NCI-H526 treated with DMSO at 0.1 percent for 48 hours (cell line): ENCODE results near the gene OSBPL2.

ENCODE experiments used
- DNase-seq: peaks from one replicate; lab custom pipeline; 2025; lab: John Stamatoyannopoulos, UW

OSBPL2 gene

DNA sequence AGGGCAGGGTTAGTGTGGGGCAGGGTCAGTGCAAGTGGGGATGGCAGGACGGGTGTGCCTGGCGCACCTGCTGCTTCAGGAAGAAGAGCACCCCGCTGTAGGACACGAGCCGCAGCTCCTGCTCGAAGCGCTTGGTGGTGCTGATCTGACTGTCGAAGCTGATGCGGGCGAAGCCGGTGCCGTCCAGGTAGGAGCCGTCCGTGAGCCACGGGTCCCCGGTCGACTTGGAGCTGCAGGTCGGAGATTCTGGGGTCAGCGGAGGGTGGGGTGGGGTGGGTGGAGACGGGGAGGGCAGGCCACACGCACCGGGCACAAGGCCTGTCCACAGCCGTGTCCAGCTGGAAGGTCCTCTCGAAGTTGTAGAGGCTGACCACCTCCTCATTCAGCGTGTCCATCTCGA lies 74.7 kb downstream of the OSBPL2 start:
- DNase-seq: no peak

DNA sequence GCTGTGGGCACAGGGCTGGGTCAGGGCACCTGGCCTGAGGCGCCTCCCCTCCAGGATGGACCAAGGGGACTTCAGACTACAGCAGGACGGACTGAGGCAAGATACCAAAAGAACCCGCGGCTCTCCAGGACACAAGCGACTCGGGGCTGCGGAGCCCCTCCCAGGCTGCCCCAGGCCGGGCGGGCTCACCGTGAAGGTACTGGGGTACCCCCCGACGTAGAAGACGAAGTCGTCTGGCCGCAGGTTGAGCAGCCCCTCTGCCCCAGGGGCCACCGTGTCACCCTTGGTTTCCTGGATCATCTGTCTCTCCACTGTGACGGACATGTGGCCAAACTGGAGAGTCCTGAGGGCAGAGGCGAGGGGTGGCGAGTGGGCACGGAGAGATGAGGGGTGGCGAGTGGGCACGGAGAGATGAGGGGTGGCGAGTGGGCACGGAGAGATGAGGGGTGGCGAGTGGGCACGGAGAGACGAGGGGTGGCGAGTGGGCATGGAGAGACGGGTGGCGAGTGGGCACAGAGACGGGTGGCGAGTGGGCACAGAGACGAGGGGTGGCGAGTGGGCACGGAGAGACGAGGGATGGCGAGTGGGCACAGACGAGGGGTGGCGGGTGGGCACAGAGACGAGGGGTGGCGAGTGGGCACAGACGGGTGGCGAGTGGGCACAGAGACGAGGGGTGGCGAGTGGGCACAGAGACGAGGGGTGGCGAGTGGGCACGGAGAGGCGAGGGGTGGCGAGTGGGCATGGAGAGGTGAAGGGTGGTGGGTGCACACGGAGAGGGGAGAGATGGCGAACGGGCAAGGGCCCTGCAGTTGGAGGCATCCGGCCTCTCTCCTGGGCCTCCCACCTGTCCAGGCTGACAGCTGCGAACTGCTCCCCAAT lies 75.4 kb downstream of the OSBPL2 start:
- DNase-seq: no peak

DNA sequence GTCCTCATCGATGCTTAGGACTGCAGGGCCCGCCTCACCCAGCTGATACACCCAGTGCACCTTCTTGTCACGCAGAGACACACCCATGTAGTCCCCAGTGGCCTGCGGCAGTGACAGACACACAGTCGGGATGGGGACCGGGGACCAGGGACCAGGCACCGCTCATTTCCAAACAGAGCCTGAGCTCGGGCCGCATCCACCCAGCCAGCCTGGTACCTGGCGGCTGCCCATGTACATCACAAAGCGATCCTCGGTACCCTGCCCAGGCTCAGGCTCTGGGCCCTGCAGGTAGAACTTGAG lies 76.0 kb downstream of the OSBPL2 start:
- no peak for DNase-seq

DNA sequence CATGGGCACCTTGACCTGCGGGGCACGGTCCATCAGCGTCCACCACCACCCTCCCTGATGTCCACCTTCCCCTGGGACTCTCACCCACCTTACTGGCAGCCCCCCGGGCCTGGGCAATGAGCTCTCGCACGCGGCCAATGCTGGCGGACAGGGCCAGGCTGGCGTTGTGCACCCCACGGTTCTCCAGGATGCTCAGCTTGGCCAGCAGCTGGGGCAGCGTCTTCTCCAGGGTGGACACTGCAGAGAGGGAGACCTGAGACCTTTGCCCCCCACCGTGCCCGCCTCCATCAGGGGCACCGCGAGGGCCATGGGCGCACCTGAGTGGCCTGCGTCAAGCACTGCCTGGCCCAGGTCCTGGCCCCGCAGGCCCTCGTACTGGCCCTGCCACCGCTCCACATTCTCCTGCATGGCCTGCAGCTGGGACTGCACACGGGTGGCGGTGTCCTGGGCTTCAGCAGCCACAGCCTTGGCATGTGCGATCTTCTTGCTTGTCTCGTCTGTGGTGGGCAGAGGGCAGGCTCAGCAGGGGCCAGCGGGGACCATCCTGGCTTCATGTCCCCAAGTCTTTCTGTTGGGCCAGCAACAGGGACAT lies 76.5 kb downstream of the OSBPL2 start:
- no peak for DNase-seq

DNA sequence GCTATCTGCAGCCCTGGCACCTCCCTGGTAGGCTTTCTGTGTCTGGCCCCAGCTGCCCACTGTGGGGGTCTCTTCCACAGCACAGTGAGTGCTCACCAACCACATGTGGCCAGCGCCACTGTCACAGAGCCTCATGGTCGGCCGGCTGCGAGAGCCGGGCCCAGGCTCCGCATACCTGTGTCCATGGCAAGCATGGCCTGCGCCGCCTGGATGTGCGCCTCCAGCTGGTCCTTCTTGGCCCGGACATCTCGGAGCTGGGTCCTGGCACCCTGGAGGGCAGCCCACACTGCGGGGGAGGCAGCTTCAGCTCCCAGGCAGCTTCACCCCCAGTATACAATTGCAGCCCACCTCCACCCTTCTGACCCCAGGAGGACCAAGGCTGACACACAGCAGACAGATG lies 77.5 kb downstream of the OSBPL2 start:
- no peak for DNase-seq

DNA sequence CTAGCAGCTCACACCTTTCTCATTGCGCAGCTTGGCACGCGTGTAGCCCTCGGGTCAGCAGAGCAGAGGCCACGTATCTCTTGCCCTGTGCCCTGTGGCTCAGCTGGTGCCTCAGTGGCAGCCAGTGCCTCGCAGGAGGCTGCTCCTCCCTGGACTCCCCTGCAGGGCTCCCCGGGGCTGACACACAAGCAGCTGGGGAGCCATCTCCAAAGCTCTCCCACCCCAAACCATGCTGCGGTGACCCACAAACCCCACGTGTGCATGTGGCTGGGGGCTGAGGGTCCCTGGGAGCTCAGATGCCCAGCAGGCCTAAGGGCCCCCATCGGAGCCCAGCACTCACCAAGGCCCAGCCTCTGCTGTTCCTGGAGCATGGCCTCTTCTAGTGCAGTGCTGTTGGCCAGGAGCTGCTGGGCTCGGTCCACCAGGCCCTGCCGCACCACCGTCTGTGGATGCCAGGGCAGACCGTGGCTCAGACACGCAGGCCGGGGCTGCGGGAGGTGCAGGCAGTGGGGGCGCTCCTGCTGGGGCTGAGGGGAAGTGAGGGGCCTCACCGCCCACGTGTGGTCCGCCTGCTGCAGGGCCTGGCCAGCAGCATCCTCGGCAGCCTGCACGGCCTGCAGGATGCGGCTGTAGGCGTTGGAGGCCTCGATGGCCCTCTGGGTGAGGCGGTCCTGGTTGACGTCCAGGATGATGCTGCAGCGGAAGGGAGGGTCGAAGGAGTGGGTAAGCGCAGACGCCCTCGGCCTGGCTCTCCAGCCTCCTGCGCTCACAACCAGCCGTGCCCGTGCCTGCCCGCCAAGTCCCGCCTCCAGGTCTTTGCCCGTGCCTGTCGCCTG lies 78.2 kb downstream of the OSBPL2 start:
- no peak for DNase-seq

DNA sequence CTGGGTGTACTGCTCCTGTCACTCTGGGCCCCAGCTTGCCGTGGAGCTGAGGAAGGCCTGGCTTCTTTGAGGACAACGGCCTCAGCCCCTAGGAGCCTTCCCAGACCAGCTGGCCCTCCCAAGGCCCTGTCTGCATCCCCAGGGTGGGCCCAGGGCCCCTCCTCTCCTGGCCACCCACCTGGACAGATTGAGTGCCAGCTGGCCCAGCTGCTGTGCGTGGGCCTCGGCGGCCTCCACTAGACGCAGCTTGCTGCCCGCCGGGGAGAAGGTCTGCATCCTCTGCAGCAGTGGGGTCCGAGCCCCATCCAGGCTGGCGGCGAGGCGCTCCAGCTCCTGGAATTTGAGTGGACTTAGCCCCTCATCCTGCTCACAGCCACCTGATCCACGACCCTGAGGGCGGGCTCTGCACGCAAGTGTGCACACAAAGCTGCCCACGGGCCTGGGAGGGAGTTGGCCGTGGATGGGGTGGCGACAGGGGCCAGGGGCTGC lies 78.9 kb downstream of the OSBPL2 start:
- no peak for DNase-seq

DNA sequence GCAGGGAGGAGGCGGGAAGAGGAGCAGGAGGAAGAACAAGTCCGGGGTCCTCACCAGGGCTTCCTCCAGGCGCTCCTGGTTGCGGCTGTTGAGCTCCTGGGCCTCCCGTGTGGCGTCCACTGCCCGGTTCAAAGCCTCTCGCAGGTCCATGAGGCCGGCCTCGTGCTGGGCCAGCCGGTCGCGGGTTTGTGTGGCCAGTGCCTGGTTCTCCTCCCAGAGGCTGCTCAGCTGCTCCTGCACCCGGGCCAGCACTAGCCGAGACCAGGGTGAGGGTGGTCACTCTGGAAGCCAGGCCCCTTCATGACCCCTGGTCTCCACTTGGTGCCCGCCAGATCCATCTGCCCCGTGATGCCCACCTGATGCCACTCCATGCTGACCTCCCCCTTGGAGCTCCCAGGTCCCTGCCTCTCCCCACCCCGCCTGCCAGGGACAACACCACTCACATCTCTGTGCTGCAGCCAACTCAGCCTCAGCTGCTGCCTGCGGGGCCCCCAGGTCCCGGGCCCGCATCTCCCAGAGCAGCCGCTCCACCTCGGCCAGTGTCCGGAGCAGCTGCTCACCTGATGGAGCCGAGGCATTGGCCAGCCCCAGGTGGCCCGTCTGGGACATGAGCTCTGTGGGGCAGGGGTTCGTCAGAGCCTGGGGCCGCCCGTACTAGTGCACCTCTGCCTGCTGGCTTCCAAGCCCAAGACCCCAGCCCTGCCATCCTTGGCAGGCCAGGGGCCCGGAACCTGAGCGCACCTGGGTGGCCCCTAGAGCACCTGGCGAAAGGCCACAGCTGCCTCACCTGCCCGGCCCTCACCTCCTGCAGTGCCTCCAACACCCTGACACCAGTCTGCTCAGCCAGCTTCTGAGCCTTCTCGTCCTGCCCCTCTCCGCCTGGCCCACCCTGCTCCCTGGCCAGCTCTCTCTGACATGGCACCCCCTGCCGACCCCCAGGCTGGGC lies 80.4 kb downstream of the OSBPL2 start:
- DNase-seq: no peak

DNA sequence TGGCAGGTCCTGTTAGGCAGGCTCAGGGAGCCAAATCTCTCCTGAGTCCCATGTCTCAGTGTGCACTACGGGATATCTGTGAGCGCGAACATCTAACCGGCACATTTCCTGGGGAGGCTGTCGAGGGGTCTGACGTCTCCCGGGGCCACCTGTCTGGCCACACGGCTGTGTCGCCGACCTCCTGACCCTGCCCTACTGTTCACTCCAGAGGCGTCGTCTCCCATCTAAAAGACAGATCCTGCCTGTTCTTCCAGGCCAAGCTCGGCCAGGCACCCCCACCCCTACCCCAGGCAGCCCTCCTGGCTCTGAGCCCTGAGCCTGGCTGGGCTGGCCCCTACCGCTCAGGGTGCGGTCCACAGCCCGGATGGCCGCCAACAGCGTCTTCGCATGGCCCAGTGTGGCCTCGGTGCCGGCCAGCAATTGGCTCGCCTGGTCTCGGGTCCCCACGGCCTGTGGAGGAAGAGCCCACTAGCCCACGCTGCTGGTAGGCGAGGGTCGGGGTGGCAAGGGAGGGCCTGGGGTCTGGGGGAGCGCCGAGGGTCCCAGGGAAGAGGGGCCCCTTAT lies 81.1 kb downstream of the OSBPL2 start:
- DNase-seq: no peak

DNA sequence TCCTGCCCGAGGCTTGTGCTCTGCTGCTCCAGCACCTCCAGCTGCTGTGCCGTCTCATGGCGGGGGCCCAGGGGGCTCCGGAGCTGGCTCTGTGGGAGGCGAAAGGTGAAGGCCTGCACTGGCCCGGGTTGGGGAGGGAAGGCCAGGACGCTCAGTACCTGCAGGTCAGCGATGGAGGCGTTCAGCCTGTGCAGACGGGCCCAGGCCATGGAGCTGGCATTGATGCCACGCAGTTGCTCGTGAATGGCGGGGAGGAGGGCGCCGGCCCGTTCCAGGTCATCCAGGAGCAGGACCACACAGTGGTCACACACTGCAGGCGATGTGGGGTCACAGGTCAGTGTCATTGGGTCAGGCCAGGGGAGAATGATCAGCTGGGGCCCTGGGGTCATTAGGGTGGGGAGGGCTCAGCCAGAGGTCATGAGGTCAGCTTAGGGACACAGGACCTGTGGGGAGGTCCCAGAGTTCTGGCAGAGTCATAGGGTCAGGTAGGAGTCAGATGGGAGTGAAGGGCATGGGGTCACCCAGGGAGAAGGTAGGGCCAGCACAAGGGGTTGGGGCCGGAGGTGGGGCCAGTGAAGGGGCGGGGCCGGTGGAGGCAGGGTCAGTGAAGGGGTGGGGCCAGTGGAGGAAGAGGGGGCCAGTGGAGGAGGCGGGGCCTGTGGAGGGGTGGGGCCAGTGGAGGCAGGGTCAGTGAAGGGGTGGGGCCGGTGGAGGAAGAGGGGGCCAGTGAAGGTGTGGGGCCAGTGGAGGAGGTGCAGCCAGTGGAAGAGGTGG lies 82.4 kb downstream of the OSBPL2 start:
- DNase-seq: no peak

DNA sequence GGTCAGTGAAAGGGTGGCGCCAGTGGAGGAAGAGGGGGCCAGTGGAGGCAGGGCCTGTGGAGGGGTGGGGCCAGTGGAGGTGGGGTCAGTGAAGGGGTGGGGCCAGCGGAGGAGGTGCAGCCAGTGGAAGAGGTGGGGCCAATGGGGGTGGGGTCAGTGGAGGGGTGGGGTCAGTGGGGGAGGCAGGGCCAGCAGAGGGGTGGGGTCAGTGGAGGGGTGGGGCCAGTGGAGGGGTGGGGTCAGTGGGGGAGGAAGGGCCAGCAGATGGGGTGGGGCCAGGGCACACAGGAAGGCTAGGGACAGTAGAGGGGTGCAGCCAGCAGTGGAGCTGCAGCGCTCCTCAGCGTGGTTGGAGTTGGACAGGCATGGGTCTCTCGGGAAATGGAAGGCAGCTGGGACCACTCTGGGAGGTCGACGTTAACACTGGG lies 83.2 kb downstream of the OSBPL2 start:
- DNase-seq: no peak

DNA sequence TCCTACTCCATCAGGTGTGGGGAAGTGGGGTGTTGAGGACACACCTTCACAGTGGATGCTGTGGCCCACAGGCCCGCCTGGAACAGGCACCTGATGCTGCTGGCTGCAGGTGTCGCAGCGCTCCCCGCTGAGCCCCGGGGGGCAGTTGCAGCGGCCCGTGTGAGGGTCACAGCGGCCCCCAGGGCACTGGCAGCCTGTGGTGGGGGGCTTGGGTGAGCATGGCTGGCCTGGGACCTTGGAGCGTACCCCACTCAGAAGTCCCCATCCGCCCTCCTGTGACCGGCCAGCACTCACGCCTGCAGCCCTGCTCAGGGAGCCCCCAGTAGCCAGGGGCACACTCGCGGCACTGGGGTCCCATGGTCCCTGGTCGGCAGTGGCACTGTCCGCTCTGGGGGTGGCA lies 83.7 kb downstream of the OSBPL2 start:
- no peak for DNase-seq

DNA sequence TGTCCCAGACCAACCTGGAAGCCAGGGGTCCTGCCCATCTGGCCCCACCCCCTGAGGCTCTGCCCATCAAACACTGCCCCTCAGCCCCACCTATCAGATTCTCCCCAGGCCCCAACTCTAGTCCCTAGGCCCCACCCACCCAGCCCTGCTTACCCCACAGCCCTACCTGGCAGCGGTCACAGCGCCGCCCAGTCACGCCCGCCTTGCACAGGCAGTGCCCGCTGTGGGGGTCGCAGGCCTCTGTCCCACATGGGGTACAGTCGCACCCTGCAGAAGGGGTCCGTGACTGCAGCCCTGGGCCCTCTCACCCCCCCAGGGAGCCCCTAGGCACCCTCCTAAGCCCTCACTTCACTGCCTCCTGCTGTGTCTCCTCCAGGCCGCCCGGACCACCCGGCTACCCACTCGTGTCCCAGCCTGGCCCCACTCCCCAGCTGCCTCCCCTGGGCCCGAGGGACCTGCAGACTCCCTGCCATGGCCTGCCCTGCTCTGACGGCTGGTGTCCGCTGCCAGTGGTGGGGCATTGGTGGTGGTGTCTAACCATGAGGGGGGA lies 84.2 kb downstream of the OSBPL2 start:
- no peak for DNase-seq

DNA sequence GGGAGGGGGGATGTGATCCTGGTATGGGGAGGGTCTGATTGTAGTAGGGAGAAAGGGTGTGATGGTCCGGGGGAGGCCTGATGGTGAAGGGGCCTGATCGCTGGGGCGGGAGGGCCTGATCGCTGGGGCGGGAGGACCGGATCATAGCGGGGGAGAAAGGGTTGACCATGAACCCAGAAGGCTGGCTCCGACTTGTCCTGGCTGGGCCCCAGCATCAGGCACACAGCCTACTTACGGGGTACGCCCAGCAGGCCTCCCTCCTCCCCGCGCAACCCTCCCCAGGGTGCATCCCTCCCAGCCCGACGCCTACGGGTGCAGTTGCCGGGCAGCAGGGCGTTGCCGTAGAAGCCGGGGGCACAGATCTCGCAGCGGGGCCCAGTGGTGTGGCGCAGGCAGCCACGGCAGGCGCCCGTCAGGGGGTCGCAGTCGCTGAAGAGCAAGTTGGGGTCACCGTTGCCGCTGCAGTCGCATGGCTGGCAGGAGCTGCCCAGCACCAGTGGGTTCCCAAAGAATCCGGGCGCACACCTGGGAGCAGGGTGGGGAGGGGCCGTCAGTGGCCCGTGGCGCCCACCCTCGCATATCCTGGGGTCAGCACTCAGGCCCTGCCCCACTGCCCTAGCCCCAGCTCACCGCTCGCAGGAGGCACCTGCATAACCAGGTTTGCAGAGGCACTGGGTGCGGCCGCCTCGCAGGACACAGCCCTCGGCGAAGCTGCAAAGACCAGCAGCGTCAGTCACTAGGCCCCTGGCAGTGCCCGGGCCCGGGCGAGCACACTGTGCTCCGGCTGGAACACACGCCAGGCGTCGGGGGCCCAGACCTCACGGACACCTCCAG lies 85.0 kb downstream of the OSBPL2 start:
- no peak for DNase-seq

DNA sequence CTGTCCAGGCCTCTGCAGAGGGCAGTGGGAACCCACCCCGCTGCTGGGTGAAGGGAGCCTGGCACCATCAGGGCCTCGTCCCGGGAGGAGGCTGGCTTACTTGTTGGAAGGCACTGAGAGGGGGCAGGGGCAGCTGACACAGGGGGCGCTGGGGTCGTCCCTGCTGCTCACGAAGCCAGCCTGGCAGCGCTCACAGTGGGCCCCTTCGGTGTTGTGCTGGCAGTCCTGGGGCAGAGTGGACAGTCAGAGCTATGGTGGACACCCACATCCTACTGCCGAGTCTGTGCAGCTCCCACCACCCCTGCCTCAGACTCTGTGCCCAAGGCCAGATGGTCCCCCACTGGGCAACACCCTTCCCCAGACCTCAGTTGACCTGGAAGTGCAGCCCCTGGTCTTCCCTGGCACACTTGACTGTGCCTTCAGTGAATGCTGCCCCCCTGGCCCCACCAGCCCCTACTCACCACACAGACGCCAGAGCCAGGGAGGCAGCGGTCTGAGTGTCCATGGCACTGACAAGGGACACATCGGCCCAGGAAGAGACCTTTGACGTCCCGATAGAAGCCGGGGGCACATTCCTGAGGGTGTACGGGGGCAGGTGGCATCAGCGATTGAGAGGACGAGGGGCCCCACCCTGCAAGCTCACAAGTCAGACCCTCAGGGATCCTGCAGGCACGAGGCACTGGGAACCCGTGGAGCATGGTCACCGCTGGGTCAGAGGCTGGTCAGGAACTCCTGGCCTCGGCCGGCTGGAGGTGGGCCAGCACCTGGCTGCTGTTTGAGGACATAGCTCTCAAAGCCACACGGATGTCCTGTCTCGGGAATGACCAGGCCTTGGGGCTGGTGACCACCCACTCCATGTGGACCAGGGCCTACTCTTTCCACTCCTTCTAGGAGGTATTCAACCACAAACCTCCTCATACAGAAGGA lies 85.9 kb downstream of the OSBPL2 start:
- DNase-seq: no peak

DNA sequence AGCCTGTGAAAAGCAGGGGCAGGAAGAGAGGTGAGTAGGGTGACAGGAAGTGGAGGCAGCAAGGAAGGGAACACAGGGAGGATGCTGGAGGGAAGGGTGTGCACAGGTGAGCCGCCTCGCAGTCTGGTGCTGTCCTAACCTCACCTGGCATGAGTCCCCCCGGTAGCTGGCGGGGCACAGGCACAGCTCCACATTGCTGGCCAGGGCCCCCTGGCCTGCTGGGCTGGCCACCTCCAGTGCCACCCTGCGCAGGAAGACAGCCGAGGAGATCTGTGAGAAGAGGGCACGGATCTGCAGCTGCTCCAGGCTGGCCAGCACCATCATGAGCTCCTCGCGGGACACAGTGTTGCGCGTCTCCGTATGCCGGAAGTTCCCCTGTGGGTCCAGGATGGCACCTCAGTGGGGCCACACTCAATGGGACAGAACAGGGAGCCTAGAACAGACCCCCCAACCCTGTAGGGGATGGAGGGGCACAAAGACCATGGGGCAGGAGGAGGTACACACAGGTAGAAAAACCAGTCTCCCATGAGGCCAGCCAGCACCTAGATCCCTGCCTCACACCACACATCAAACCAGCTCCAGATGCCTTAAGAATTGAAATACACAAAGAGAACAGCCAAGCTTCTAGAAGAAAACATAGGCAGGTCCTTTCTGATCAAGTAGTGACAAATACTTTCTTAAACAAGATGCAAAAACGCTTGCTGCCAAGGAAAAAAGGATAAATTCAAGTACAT lies 87.0 kb downstream of the OSBPL2 start:
- DNase-seq: no peak

DNA sequence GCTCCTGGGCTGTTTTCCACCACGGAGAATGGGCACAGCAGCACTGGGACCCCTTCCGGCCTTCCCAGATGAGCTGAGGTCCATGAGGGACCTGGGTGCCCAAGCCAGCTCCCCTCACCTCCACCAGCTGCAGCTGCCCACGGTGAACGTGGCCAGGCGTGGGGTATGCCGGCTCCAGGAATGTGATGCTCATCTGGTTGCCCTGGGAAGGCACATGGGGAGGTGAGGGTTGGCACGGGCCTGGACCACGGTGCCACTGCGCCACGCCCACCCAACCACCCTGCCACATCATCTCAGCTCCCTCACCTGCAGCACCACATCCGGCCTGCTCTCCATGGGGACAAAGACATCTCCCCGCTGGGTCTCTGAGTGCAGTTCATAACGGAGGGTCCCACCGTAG lies 88.2 kb downstream of the OSBPL2 start:
- DNase-seq: no peak
